GM19238 (cell line): ENCODE measurements around the gene ECE1.
"Not testable (repeated sequence)": the region's sequence is repeated elsewhere in the genome, so short reads cannot be mapped to it uniquely, and the experiment has no call there.

Source experiments
- DNase-seq: peaks from one replicate; pipeline ENCODE4 v3.0.0; 2011; ENCODE audit warnings: low spot score; ENCODE audit not compliant: insufficient read length

ECE1 gene

GRCh38 chr1:21232044-21232443, 58.2 kb downstream of the ECE1 start:
- no peak for DNase-seq

- no peak for DNase-seq
These were observed 60.8 kb downstream of the ECE1 start for GRCh38 chr1:21229246-21230000.

DNA sequence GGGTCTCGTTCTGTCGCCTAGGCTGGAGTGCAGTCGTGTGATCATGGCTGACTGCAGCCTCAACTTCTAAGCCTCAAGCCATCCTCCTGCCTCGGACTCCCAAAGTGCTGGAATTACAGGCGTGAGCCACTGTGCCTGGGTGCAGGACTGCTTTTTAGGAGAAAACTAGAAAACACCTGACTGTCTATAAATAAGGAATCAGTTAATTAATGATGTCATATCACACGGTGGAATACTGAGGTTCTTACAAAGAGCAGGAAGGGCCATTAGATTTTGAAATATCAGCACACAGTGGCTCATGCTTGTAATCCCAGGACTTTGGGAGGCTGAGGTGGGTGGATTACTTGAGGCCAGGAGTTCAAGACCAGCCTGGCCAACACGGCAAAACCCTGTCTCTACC, 62.0 kb downstream of the ECE1 start:
- not testable (repeated sequence) for DNase-seq

DNA sequence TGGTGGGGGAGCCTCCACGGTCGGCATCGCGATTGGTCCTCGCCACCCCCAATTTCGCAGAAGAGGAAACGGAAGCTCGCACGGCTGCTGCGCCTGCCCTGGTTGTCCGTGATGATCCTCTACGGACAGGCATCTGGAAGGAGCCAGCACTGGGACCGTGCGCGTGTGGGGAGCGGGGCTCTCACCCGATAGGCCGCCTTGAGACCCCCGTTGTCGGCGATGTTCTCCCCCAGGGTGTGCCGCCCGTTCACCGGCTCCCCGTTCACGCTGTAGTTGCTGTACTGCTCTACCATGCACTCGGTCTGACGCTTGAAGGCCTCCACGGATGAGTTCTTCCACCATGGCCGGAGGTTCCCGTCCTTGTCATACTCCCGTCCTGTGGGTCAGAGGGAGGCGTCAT, 65.2 kb downstream of the ECE1 start:
- DNase-seq: no peak

- DNase-seq: no peak
These were observed 69.4 kb downstream of the ECE1 start for GRCh38 chr1:21220815-21221214.

DNA sequence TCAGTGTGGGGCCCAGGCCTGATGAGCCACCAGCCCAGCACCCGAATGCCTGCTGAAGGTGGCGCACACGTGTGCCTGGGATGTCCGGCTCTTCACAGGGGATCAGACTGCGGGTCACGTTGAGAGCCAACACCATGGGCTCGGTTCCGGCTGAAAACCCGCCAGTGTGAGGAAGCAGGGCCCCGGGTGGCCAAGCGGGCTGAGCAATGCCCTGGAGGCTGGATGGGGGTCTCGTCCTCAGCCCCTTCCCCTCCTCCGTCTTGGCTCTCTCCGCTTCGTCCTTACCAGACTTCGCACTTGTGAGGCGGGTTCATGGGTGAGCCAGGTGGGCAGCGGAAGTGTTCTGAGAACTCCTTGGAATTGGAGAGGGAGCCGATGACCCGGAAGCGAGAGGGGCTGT, 70.6 kb downstream of the ECE1 start:
- DNase-seq: no peak

- no peak for DNase-seq
These were observed 72.3 kb downstream of the ECE1 start for GRCh38 chr1:21217812-21218596.

GRCh38 chr1:21216835-21217811, 73.1 kb downstream of the ECE1 start:
- peak; percentile 39 for DNase-seq

GRCh38 chr1:21212126-21212525, 78.1 kb downstream of the ECE1 start:
- DNase-seq: no peak

- DNase-seq: not testable (repeated sequence)
These were observed 82.0 kb downstream of the ECE1 start for GRCh38 chr1:21208137-21208700.

- DNase-seq: no peak
These were observed 84.1 kb downstream of the ECE1 start for GRCh38 chr1:21206117-21206516.

DNA sequence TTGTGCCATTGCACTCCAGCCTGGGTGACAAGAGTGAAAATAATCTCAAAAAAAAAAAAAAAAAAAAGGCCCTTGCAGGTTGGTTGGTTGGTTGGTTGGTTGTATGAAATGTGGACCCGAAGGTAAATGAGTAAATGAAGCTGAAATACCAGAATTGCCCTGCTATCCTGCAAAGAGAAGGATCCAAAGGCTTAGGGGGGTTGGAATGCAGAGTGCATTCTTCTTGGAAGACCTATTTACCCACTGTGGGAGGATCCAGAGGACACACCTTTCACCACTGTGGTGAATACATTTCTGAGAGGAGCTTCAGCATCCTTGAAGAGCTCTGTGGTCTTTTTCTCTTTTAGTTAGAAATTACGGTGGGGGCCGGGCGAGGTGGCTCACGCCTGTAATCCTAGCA, 84.8 kb downstream of the ECE1 start:
- DNase-seq: no peak

GRCh38 chr1:21201650-21202049, 88.6 kb downstream of the ECE1 start:
- no peak for DNase-seq

DNA sequence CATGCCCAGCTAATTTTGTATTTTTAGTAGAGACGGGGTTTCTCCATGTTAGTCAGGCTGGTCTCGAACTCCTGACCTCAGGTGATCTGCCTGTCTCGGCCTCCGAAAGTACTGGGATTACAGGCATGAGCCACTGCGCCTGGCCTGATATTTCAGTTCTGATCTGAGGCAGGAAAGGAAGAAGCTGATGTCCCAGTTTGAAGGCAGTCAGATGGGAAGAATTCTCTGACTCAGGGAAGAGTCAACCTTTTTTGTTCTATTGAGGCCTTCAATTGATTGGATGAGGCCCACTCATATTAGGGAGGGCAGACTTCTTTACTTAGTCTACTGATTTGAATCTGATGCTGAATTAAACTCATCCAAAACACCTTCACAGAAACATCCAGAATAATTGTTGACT, 89.0 kb downstream of the ECE1 start:
- DNase-seq: not testable (repeated sequence)

- DNase-seq: no peak
These were observed 89.5 kb downstream of the ECE1 start for GRCh38 chr1:21200767-21201166.

DNA sequence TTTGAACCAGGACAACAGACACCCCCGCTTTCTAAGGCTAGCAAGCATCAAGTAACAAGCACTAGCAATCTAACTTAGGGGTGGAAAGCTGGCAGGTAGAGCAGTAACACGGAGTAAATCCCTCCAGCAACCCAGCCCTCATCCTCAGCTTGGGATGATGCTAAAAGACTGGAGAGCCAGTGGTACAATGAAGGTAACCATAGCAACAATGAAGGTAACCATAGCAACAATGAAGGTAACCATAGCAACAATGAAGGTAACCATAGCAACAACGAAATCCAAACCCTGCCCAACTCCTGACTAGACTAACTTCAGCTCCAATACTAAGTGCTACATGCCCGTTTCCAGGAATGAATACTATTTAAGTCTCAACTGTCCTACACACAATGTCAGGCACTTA, 91.3 kb downstream of the ECE1 start:
- DNase-seq: no peak

- no peak for DNase-seq
These were observed 97.4 kb downstream of the ECE1 start for GRCh38 chr1:21192871-21193270.

- DNase-seq: no peak
These were observed 98.0 kb downstream of the ECE1 start for GRCh38 chr1:21192284-21192683.

DNA sequence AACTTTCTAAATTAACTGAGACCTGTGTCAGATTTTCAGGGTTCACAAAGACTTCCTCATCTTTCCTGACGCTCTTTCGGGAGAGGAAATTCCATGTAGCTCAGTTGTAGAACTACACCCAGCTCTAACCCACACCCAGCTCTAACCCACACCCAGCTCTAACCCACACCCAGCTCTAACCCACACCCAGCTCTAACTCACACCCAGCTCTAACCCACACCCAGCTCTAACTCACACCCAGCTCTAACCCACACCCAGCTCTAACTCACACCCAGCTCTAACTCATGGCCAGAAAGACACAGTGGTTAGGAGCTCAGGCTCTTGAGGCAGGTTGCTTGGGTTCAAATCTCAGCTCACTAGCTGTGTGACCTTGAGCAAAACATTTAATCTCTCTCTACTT, 99.5 kb downstream of the ECE1 start:
- DNase-seq: not testable (repeated sequence)

- no peak for DNase-seq
These were observed 100.3 kb downstream of the ECE1 start for GRCh38 chr1:21189906-21190500.

- no peak for DNase-seq
These were observed 100.8 kb downstream of the ECE1 start for GRCh38 chr1:21189421-21189820.
